ENCODE measurements around the gene GMPS. TPM values are rescaled to one million over a fixed set of nuclear protein-coding genes. Genes with fewer than 3 reads are reported as not detected.
"Not testable (repeated sequence)": the region's sequence is repeated elsewhere in the genome, so short reads cannot be mapped to it uniquely, and the experiment has no call there.

Gene GMPS
- total and polyA plus RNA-seq, 2 donors from 2014 or later, result 21.1 to 43.9 TPM

GRCh38 chr3:155876503-155876902 lies 6.1 kb downstream of the GMPS start:
- no peaks in the 10 kb centered on the region for H3K36me3 ChIP-seq (ENCODE audit: control insufficient read depth in 2 of 3, insufficient read depth in 3 of 3, low read length in 3 of 3)
- H3K4me3 ChIP-seq (ENCODE audit: low read length in 3 of 3), result no peak overlapping the region
- no peak for DNase-seq
- no peaks in the 10 kb centered on the region for H3K27me3 ChIP-seq (ENCODE audit: control insufficient read depth, insufficient read depth, low read length)
- intact Hi-C loops (cut with DNase I), result no loop called here
- H3K9me3 ChIP-seq (ENCODE audit: control insufficient read depth in 2 of 3, insufficient read depth in 1 of 3, low read length in 3 of 3), result no peaks in the 10 kb centered on the region
- H3K4me1 ChIP-seq (ENCODE audit: control insufficient read depth in 2 of 3, insufficient read depth in 2 of 3, low read depth in 1 of 3, low read length in 3 of 3), result peaks cover 0 to 10% (median 3%) of the 10 kb centered on the region in 3 donors
- FAIRE-seq, result no peak
- H3K9ac ChIP-seq (ENCODE audit: low read length in 3 of 3), result no peak overlapping the region
- H3K27ac ChIP-seq (ENCODE audit: low read depth in 2 of 2, low read length in 2 of 2), result no peak overlapping the region
- TF ChIP-seq CTCF (IDR thresholded peaks at IDR 0.05; ENCODE audit: borderline replicate concordance, extremely low read depth, insufficient read depth), result no peak

- Histone ChIP-seq H3K27ac (ENCODE audit: low read depth in 2 of 2, low read length in 2 of 2) (no peak overlapping the region), H3K9ac (ENCODE audit: low read length in 3 of 3) (no peak overlapping the region), H3K9me3 (ENCODE audit: control insufficient read depth in 2 of 3, insufficient read depth in 1 of 3, low read length in 3 of 3) (no peaks in the 10 kb centered on the region), H3K36me3 (ENCODE audit: control insufficient read depth in 2 of 3, insufficient read depth in 3 of 3, low read length in 3 of 3) (no peaks in the 10 kb centered on the region), H3K4me3 (ENCODE audit: low read length in 3 of 3) (no peak overlapping the region), H3K4me1 (ENCODE audit: control insufficient read depth in 2 of 3, insufficient read depth in 2 of 3, low read depth in 1 of 3, low read length in 3 of 3) (no peaks in the 10 kb centered on the region), H3K27me3 (ENCODE audit: control insufficient read depth, insufficient read depth, low read length) (no peaks in the 10 kb centered on the region)
- FAIRE-seq (no peak), DNase-seq (no peak)
- TF ChIP-seq CTCF (IDR thresholded peaks at IDR 0.05; ENCODE audit: borderline replicate concordance, extremely low read depth, insufficient read depth), result no peak
- intact Hi-C loops (cut with DNase I), result no loop called here
Observed at GRCh38 chr3:155880286-155880685, 9.8 kb downstream of the GMPS start.

GRCh38 chr3:155884292-155884691 lies 13.8 kb downstream of the GMPS start:
- no peak for FAIRE-seq
- Histone ChIP-seq H3K27me3 (ENCODE audit: control insufficient read depth, insufficient read depth, low read length) (no peaks in the 10 kb centered on the region), H3K36me3 (ENCODE audit: control insufficient read depth in 2 of 3, insufficient read depth in 3 of 3, low read length in 3 of 3) (no peaks in the 10 kb centered on the region), H3K4me3 (ENCODE audit: low read length in 3 of 3) (no peak overlapping the region), H3K4me1 (ENCODE audit: control insufficient read depth in 2 of 3, insufficient read depth in 2 of 3, low read depth in 1 of 3, low read length in 3 of 3) (no peaks in the 10 kb centered on the region), H3K9me3 (ENCODE audit: control insufficient read depth in 2 of 3, insufficient read depth in 1 of 3, low read length in 3 of 3) (no peaks in the 10 kb centered on the region), H3K9ac (ENCODE audit: low read length in 3 of 3) (no peak overlapping the region), H3K27ac (ENCODE audit: low read depth in 2 of 2, low read length in 2 of 2) (no peak overlapping the region)
- TF ChIP-seq CTCF (IDR thresholded peaks at IDR 0.05; ENCODE audit: borderline replicate concordance, extremely low read depth, insufficient read depth), result no peak
- intact Hi-C loops (cut with DNase I), result no loop called here
- DNase-seq, result no peak

GRCh38 chr3:155885292-155885691 lies 14.8 kb downstream of the GMPS start:
- no peak overlapping the region for H3K9ac ChIP-seq (ENCODE audit: low read length in 3 of 3)
- TF ChIP-seq CTCF (IDR thresholded peaks at IDR 0.05; ENCODE audit: borderline replicate concordance, extremely low read depth, insufficient read depth), result no peak
- no peak overlapping the region for H3K4me3 ChIP-seq (ENCODE audit: low read length in 3 of 3)
- H3K27me3 ChIP-seq (ENCODE audit: control insufficient read depth, insufficient read depth, low read length), result no peaks in the 10 kb centered on the region
- FAIRE-seq (no peak), DNase-seq (no peak)
- H3K4me1 ChIP-seq (ENCODE audit: control insufficient read depth in 2 of 3, insufficient read depth in 2 of 3, low read depth in 1 of 3, low read length in 3 of 3), result no peaks in the 10 kb centered on the region
- H3K36me3 ChIP-seq (ENCODE audit: control insufficient read depth in 2 of 3, insufficient read depth in 3 of 3, low read length in 3 of 3), result no peaks in the 10 kb centered on the region
- no peak overlapping the region for H3K27ac ChIP-seq (ENCODE audit: low read depth in 2 of 2, low read length in 2 of 2)
- intact Hi-C loops (cut with DNase I), result no loop called here
- no peaks in the 10 kb centered on the region for H3K9me3 ChIP-seq (ENCODE audit: control insufficient read depth in 2 of 3, insufficient read depth in 1 of 3, low read length in 3 of 3)

GRCh38 chr3:155886348-155886747 lies 15.9 kb downstream of the GMPS start:
- H3K27ac ChIP-seq (ENCODE audit: low read depth in 2 of 2, low read length in 2 of 2); H3K36me3 ChIP-seq (ENCODE audit: control insufficient read depth in 2 of 3, insufficient read depth in 3 of 3, low read length in 3 of 3); H3K4me1 ChIP-seq (ENCODE audit: control insufficient read depth in 2 of 3, insufficient read depth in 2 of 3, low read depth in 1 of 3, low read length in 3 of 3); DNase-seq; H3K9me3 ChIP-seq (ENCODE audit: control insufficient read depth in 2 of 3, insufficient read depth in 1 of 3, low read length in 3 of 3); H3K4me3 ChIP-seq (ENCODE audit: low read length in 3 of 3); H3K9ac ChIP-seq (ENCODE audit: low read length in 3 of 3); FAIRE-seq; H3K27me3 ChIP-seq (ENCODE audit: control insufficient read depth, insufficient read depth, low read length); intact Hi-C loops (cut with DNase I): not testable (repeated sequence)
